ENCODE data around the gene CATSPERZ. TPM values are rescaled to one million over a fixed set of nuclear protein-coding genes. Genes with fewer than 3 reads are reported as not detected.

The CATSPERZ gene
- total and polyA plus RNA-seq, 8 donors = 0.18 to 11.3 (median 3.5) TPM; not detected in 4

GRCh38 chr11:64254326-64254725 lies 45.8 kb upstream of the CATSPERZ start:
- WGBS, 5 donors = 85 to 92% (median 88%) methylated on average over 5 to 7 of the region's 7 CpGs
- no peaks in the 10 kb centered on the region for H3K9me3 ChIP-seq
- intact Hi-C loops (cut with DNase I; ENCODE audit: low total_unique reads) = no loop called here
- no peak overlapping the region for H3K27ac ChIP-seq
- no peak for DNase-seq
- no peak overlapping the region for H3K4me3 ChIP-seq
- TF ChIP-seq POLR2AphosphoS5 (IDR thresholded peaks at IDR 0.05) (no peak), POLR2A (IDR thresholded peaks at IDR 0.05) (no peak), CTCF (IDR thresholded peaks at IDR 0.05) (no peak), EP300 (IDR thresholded peaks at IDR 0.05) (no peak)
- no peaks in the 10 kb centered on the region for H3K27me3 ChIP-seq
- H3K4me1 ChIP-seq = peaks cover 22 to 39% (median 32%) of the 10 kb centered on the region in 4 donors
- H3K36me3 ChIP-seq = peaks cover 43 to 52% (median 51%) of the 10 kb centered on the region in 4 donors

- Histone ChIP-seq H3K4me1 (peaks cover 22 to 37% (median 31%) of the 10 kb centered on the region in 4 donors), H3K27ac (no peak overlapping the region), H3K27me3 (no peaks in the 10 kb centered on the region), H3K9me3 (no peaks in the 10 kb centered on the region), H3K36me3 (peaks cover 44 to 64% (median 62%) of the 10 kb centered on the region in 4 donors), H3K4me3 (no peak overlapping the region)
- WGBS, 5 donors = 86 to 91% (median 89%) methylated on average over 28 to 35 of the region's 35 CpGs
- no peak for TF ChIP-seq EP300 (IDR thresholded peaks at IDR 0.05)
- TF ChIP-seq POLR2AphosphoS5 (IDR thresholded peaks at IDR 0.05) = no peak
- no peak for TF ChIP-seq POLR2A (IDR thresholded peaks at IDR 0.05)
- no peak for TF ChIP-seq CTCF (IDR thresholded peaks at IDR 0.05)
- intact Hi-C loops (cut with DNase I; ENCODE audit: low total_unique reads) = no loop called here
- no peak for DNase-seq
Observed at GRCh38 chr11:64255135-64256128, 44.7 kb upstream of the CATSPERZ start.

- no peak for DNase-seq
- Histone ChIP-seq H3K27ac (no peak overlapping the region), H3K27me3 (no peaks in the 10 kb centered on the region), H3K4me1 (peaks cover 15 to 29% (median 23%) of the 10 kb centered on the region in 4 donors), H3K9me3 (no peaks in the 10 kb centered on the region), H3K4me3 (no peak overlapping the region), H3K36me3 (peaks cover 46 to 69% (median 68%) of the 10 kb centered on the region in 4 donors)
- intact Hi-C loops (cut with DNase I; ENCODE audit: low total_unique reads) = no loop called here
- no peak for TF ChIP-seq POLR2AphosphoS5 (IDR thresholded peaks at IDR 0.05)
- no peak for TF ChIP-seq EP300 (IDR thresholded peaks at IDR 0.05)
- no peak for TF ChIP-seq CTCF (IDR thresholded peaks at IDR 0.05)
- no peak for TF ChIP-seq POLR2A (IDR thresholded peaks at IDR 0.05)
- 87 to 91% (median 91%) methylated on average over 15 of the region's 15 CpGs for WGBS, 5 donors
Observed at GRCh38 chr11:64256300-64256699, 43.9 kb upstream of the CATSPERZ start.

- peaks cover 0 to 11% (median 4%) of the 10 kb centered on the region in 4 donors for H3K4me1 ChIP-seq
- H3K36me3 ChIP-seq = peaks cover 67 to 89% (median 89%) of the 10 kb centered on the region in 4 donors
- no peak overlapping the region for H3K27ac ChIP-seq
- H3K4me3 ChIP-seq = no peak overlapping the region
- 88 to 93% (median 91%) methylated on average over 10 to 24 of the region's 24 CpGs for WGBS, 5 donors
- TF ChIP-seq CTCF (IDR thresholded peaks at IDR 0.05) (no peak), POLR2AphosphoS5 (IDR thresholded peaks at IDR 0.05) (no peak)
- intact Hi-C loops (cut with DNase I; ENCODE audit: low total_unique reads) = no loop called here
- H3K27me3 ChIP-seq = no peaks in the 10 kb centered on the region
- DNase-seq = no peak
- H3K9me3 ChIP-seq = no peaks in the 10 kb centered on the region
Observed at GRCh38 chr11:64258356-64258755, 41.8 kb upstream of the CATSPERZ start.
